Measurements from ENCODE around the gene DNAJB6.

DNA sequence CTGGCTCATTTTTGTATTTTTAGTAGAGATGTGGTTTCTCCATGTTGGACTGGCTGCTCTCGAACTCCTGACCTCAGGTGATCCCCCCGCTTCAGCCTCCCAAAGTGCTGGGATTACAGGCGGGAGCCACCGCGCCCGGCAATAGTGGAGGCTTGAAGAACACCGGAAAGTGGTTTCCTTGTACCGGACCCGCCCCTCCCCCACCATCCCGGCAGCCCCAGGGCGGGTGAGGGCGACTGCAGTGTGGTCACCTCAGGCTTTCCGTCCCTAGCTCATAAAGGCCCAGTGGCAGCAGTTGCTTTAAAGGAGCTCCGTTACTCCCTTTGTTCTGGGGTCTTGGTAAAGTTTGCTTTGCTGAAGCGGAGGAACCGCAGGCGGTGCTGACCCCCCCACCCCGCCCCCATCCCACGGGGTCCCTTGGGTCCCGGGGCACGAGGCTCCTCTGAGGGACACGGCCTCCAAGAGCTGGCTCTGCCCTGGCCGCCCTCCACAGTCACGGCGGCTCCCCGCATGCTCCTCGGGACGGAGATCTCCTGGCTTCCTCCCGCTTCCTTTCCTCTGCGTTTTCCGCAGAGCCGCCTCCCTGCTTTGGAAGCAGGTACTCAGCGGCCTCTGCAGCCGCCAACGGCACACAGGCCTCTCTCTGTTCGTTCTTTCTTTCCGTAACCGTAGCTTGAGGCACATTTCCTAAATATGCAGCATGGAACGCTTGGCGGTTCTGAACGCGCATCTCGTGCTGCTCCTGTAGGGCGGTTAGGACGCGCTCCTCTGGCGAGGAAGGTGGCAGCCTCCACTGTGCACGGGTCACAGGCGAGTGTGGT lies 77.3 kb downstream of the DNAJB6 start:
- TF ChIP-seq CTCF (IDR thresholded peaks at IDR 0.05): no peak
- no peak for TF ChIP-seq POLR2A (IDR thresholded peaks at IDR 0.05)
